NCI-H524 treated with DMSO at 0.1 percent for 48 hours (cell line): ENCODE results near the gene RNF19B.

ENCODE experiments used
- DNase-seq: peaks from one replicate; lab custom pipeline; 2025; lab: John Stamatoyannopoulos, UW

Gene RNF19B

GRCh38 chr1:32967888-32968568 is 3.4 kb upstream of the RNF19B start:
- no peak for DNase-seq

GRCh38 chr1:32966900-32967299 is 2.3 kb upstream of the RNF19B start:
- DNase-seq, result no peak

- no peak for DNase-seq
These were observed 690 bp upstream of the RNF19B start for GRCh38 chr1:32965251-32965747.

DNA sequence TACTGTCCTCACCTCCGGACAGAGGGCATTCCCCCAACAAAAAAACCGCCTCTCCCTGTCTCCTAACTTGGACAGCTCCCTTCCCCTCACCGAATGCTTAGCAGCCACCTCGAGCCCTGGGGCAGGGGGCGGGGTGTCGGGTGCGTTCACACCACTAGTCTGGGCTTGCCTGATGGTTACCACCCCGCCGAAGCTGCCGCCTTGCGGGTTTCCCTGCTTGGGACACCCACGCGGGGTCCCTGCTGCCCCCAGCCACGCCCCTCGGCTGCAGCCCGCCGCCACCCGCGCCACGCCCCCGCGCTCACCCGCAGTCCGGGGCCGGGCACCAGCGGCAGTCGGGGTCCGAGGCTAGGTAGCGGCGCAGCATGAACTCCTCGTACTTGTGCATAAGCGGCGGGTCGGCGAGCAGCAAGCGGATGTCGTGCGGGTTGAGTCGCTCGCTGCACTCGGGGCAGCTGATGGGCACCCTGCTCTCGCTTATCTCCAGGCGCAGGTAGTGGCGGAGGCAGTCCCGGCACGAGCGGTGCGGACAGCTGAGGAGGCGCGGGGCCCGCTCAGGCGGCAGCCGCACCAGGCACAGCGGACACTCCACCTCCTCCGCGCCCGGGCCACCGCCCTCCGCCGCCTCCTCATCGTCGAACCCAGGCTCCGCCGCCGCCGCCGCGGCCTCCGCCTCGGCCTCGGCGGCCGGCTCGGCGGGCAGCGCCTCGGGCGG is 706 bp downstream of the RNF19B start:
- no peak for DNase-seq

DNA sequence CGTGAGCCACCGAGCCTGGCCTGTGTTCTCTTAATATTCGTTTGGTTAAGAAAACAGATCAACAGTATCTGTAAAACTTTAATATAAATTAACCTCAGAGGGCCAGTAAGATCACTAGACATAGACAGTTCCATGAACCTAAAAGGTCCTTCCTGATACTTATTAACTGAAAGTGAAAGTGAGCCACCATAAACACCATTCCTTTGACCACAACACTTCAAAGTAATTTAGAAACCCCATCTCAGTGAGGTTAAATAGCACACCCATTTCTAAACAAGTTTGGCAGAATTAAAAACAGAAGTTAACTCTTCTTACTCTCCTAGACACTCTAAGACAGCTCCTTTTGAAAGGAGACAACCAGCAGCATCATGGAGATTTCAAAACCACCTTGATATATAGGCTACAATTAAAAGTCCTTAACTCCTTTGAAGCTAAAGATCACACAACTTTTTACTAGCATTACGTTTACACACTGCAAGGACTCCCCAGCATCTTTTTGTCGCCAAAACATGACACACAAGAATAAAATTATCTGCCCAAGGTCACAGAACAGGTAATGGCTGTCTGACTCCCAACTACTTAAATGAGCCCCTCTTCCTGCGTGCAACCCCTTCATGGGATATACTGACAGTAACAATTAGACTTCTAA is 2.2 kb downstream of the RNF19B start:
- DNase-seq, result no peak

DNA sequence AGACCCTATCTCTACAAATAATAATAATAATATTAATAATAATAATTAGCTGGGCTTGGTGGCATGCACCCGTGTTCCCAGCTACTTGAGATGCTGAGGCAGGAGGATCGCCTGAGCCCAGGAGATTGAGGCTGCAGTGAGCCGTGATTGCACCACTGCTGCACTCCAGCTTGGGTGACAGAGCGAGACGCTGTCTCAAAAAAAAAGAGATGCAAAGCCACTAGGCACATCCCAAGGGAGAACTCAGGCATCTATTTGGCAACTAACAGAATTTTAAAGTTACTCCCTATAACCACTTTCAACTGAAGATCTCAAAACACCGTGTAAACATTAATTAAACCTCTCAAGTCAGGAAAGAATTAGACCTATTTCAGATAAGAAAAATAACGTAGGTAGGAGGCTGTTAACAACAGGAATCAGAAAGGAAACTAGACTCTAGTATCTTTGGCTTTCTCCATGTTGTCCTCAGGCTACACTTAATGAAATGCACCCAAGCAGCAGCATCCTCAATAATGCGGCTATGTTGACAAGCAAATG is 3.7 kb downstream of the RNF19B start:
- DNase-seq, result no peak

DNA sequence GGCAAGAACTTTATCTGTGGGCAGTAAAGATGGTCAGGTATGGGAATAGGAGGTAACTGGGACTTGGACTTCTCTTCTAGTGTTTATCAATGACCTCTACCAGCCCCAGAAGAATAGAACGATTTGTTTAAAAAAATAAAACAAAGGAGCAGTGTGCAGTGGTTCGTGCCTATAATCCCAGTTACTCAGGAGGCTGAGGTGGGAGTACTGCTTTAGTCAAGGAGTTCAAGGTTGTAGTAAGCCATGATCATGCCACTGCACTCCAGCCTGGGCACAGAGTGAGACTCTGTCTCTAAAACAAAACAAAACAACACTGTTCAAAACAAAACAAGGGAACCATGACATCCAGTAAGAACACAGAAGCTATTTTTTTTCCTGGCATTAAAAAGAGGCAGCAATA is 4.3 kb downstream of the RNF19B start:
- DNase-seq, result no peak

- DNase-seq, result no peak
These were observed 5.8 kb downstream of the RNF19B start for GRCh38 chr1:32958827-32959226.

GRCh38 chr1:32957017-32957416 is 7.6 kb downstream of the RNF19B start:
- no peak for DNase-seq

DNA sequence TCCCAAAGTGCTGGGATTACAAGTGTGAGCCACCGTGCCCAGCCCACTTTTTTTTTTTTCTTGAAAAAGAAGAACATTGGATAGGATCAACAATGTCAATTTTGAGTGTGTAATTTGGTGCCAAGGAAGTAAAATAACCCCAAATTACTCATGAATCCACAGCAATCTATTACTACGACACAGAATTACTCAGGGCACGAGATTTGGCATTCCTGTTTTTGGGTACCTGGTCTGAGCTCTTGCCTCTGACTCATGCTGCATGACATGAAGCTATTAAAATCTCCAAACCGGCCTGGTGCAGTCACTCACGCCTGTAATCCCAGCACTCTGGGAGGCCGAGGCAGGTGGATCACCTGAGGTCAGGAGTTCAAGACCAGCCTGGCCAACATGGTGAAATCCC is 10.4 kb downstream of the RNF19B start:
- no peak for DNase-seq

DNA sequence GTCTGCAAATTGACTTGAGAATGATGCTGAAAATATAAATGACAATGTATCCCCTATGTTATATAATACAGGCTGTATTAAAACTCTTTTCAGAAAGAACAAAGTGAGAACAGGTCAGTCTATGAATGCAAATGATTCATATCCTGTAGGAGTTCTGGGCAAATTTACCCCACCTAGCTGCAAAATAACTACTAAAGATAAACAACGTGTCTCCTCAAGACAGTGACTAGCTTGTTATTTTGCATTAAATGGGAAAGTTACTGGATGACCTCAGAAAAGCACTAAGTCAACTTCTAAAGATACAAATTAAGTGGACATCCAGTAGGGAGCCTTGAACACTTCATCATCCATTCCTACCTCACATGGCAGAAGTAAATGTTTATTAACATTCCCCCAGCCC is 11.1 kb downstream of the RNF19B start:
- no peak for DNase-seq

DNA sequence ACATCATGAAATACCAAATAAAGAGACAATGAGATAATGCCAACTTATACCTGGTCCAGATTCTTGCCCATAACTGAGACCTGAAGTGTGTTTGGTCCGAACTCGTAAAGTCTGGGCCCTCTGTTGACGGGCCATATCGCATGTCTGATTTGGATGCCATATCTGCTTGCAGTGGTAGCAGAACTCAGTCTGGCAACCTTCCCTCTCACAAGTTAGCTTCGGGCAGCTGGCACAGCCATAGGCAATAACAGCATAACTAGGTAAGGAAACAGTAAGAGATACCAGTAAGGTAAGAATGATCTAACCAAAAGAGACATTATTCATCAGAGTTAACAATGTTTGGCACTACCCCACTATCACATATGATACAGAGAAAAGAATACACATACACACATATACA is 15.1 kb downstream of the RNF19B start:
- no peak for DNase-seq

- DNase-seq, result no peak
These were observed 15.7 kb downstream of the RNF19B start for GRCh38 chr1:32948905-32949304.

DNA sequence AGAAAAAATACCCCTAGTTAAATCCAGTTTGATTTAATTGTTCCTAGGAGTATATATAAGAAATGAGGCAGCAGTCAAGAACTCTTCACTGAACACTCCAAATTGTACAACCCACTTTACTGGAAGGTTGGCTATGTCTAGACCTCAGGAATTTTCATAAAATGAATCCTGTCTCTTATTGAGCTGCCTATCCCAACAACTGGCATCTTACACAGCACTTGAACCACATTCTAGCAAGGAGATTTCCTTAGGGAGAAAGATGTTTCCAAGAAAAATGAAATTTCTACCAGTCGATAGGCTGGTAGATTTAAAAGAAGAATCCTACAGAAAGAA is 16.3 kb downstream of the RNF19B start:
- no peak for DNase-seq

DNA sequence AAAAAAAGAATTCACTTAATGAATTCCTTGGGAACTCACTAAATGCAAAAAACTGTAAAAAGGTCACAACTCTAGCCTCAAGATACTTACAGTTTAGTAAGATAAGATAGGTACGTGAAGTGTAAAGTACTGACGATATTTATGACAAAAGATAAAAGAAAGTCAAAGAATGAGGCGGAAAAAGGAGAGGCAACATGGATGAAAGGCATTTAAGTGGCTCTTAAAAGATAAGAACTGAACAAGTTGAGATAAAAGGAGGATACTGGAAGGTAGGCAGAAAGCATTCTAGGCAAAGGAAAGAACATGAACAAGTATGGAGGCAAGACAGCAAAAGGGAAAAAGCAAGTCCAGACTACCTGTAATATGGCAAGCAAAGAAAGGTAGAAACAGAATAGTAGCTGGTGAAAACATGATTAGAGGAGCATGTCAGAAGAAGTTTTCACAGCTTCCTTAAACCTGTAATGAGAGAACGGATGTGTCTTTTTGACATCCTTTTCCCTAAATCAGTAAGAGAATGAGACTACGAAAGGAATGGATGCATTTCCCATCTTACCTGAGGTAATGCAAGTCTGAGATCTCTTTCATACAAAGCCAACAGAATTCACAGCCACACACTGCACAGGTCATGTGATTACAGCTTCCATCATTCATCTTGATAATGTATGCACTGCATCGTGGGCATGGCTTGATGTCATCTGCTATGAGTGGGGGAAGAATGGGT is 16.8 kb downstream of the RNF19B start:
- no peak for DNase-seq

GRCh38 chr1:32946413-32946812 is 18.2 kb downstream of the RNF19B start:
- no peak for DNase-seq

DNA sequence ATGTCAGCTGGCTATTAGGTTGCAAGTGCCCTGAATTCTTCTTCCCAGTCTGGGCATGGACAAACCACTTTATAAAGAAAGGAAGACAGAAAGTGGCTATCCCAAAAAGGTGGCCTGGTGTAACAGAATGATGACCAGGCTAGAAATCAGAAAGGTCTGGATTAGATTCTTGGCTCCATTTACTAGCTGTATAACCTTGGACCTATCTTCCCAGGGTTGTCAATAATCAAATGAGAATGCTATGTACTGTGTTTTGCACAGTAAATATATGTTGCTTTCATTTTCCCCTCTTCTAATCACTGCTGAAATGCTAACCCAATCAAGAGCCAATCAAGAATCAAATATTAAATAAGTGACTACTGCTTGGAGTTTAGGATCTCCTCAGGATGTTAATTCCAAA is 20.4 kb downstream of the RNF19B start:
- no peak for DNase-seq

- DNase-seq, result peak; percentile 95
These were observed 24.8 kb downstream of the RNF19B start for GRCh38 chr1:32939655-32940371.

- DNase-seq, result no peak
These were observed 27.5 kb downstream of the RNF19B start for GRCh38 chr1:32937061-32937460.

DNA sequence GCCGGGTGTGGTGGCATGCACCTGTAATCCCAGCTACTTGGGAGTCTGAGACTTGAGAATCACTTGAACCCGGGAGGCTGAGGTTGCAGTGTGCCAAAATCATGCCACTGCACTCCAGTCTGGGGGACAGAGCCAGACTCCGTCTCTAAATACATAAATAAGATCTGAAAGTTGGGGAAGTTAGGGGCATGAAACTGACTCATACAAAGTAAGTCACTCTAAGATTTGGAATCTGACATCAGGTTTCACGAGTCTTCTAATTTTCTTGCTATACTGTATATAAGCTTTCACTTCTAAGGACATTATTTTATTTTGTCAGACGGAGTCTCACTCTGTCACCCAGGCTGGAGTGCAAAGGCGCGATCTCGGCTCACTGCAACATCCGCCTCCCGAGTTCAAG is 30.1 kb downstream of the RNF19B start:
- DNase-seq, result no peak

GRCh38 chr1:32933742-32934322 is 30.8 kb downstream of the RNF19B start:
- DNase-seq, result no peak
